HUES6 (cell line): ENCODE data around the gene KLHDC8A.

Source experiments
- H3K27ac ChIP-seq: 2 replicates; pipeline ENCODE4 v1.7.0; 2013; ENCODE audit warnings: low read depth, mild to moderate bottlenecking, low read length, inconsistent platforms
- H3K27me3 ChIP-seq: 2 replicates; pipeline ENCODE4 v1.6.1; 2013; ENCODE audit warnings: low read length; ENCODE audit not compliant: control insufficient read depth, insufficient read depth
- H3K36me3 ChIP-seq: 2 replicates; pipeline ENCODE4 v1.6.1; 2013; ENCODE audit warnings: low read length; ENCODE audit not compliant: control insufficient read depth, insufficient read depth
- H3K4me1 ChIP-seq: 2 replicates; pipeline ENCODE4 v1.6.1; 2013; ENCODE audit warnings: low read length; ENCODE audit not compliant: control insufficient read depth, insufficient read depth
- H3K4me3 ChIP-seq: 2 replicates; pipeline ENCODE4 v1.5.1; 2013; ENCODE audit warnings: low read depth, low read length
- H3K9ac ChIP-seq: one replicate; pipeline ENCODE4 v1.6.1; 2013; ENCODE audit warnings: mild to moderate bottlenecking, low read length
- H3K9me3 ChIP-seq: 2 replicates; pipeline ENCODE4 v1.6.1; 2013; ENCODE audit warnings: low read depth, low read length; ENCODE audit not compliant: control insufficient read depth, insufficient read depth

Gene KLHDC8A

GRCh38 chr1:205342986-205343385 is 13.7 kb downstream of the KLHDC8A start:
- Histone ChIP-seq H3K9me3 (no peaks in the 10 kb centered on the region), H3K27ac (no peak overlapping the region), H3K4me1 (peaks cover 26% of the 10 kb centered on the region), H3K36me3 (no peaks in the 10 kb centered on the region), H3K4me3 (peak overlapping the region; percentile 67), H3K9ac (no peak overlapping the region), H3K27me3 (peaks cover 53% of the 10 kb centered on the region)

- H3K36me3 ChIP-seq = no peaks in the 10 kb centered on the region
- H3K27ac ChIP-seq = no peak overlapping the region
- no peak overlapping the region for H3K9ac ChIP-seq
- peaks cover 37% of the 10 kb centered on the region for H3K27me3 ChIP-seq
- H3K9me3 ChIP-seq = no peaks in the 10 kb centered on the region
- peaks cover 32% of the 10 kb centered on the region for H3K4me1 ChIP-seq
- no peak overlapping the region for H3K4me3 ChIP-seq
Measured at GRCh38 chr1:205340676-205341075, 16.0 kb downstream of the KLHDC8A start.

- Histone ChIP-seq H3K27me3 (peaks cover 29% of the 10 kb centered on the region), H3K4me3 (no peak overlapping the region), H3K9me3 (no peaks in the 10 kb centered on the region), H3K4me1 (peaks cover 32% of the 10 kb centered on the region), H3K27ac (no peak overlapping the region), H3K36me3 (no peaks in the 10 kb centered on the region), H3K9ac (no peak overlapping the region)
Measured at GRCh38 chr1:205339717-205340116, 17.0 kb downstream of the KLHDC8A start.

GRCh38 chr1:205339197-205339702 is 17.5 kb downstream of the KLHDC8A start:
- H3K4me3 ChIP-seq = no peak overlapping the region
- peaks cover 27% of the 10 kb centered on the region for H3K4me1 ChIP-seq
- no peak overlapping the region for H3K9ac ChIP-seq
- no peaks in the 10 kb centered on the region for H3K36me3 ChIP-seq
- peaks cover 24% of the 10 kb centered on the region for H3K27me3 ChIP-seq
- H3K9me3 ChIP-seq = no peaks in the 10 kb centered on the region
- H3K27ac ChIP-seq = no peak overlapping the region

GRCh38 chr1:205338011-205338410 is 18.7 kb downstream of the KLHDC8A start:
- no peaks in the 10 kb centered on the region for H3K36me3 ChIP-seq
- H3K27me3 ChIP-seq = peaks cover 13% of the 10 kb centered on the region
- no peaks in the 10 kb centered on the region for H3K9me3 ChIP-seq
- H3K4me3 ChIP-seq = no peak overlapping the region
- H3K9ac ChIP-seq = no peak overlapping the region
- H3K4me1 ChIP-seq = peaks cover 23% of the 10 kb centered on the region
- H3K27ac ChIP-seq = no peak overlapping the region

GRCh38 chr1:205337481-205337880 is 19.2 kb downstream of the KLHDC8A start:
- H3K9me3 ChIP-seq = no peaks in the 10 kb centered on the region
- H3K4me3 ChIP-seq = no peak overlapping the region
- H3K27me3 ChIP-seq = peaks cover 7% of the 10 kb centered on the region
- H3K4me1 ChIP-seq = peaks cover 23% of the 10 kb centered on the region
- H3K9ac ChIP-seq = no peak overlapping the region
- no peak overlapping the region for H3K27ac ChIP-seq
- no peaks in the 10 kb centered on the region for H3K36me3 ChIP-seq

- Histone ChIP-seq H3K9me3 (no peaks in the 10 kb centered on the region), H3K4me1 (peaks cover 17% of the 10 kb centered on the region), H3K4me3 (no peak overlapping the region), H3K36me3 (no peaks in the 10 kb centered on the region), H3K27ac (no peak overlapping the region), H3K9ac (no peak overlapping the region), H3K27me3 (no peaks in the 10 kb centered on the region)
Measured at GRCh38 chr1:205335692-205336091, 21.0 kb downstream of the KLHDC8A start.

- Histone ChIP-seq H3K9ac (no peak overlapping the region), H3K36me3 (no peaks in the 10 kb centered on the region), H3K9me3 (no peaks in the 10 kb centered on the region), H3K27ac (no peak overlapping the region), H3K4me3 (no peak overlapping the region), H3K27me3 (no peaks in the 10 kb centered on the region), H3K4me1 (peaks cover 12% of the 10 kb centered on the region)
Measured at GRCh38 chr1:205332015-205332791, 24.5 kb downstream of the KLHDC8A start.

- H3K4me1 ChIP-seq = peaks cover 8% of the 10 kb centered on the region
- no peak overlapping the region for H3K4me3 ChIP-seq
- H3K27me3 ChIP-seq = no peaks in the 10 kb centered on the region
- H3K36me3 ChIP-seq = no peaks in the 10 kb centered on the region
- H3K9me3 ChIP-seq = no peaks in the 10 kb centered on the region
- H3K27ac ChIP-seq = no peak overlapping the region
- H3K9ac ChIP-seq = no peak overlapping the region
Measured at GRCh38 chr1:205330150-205330549, 26.6 kb downstream of the KLHDC8A start.

GRCh38 chr1:205329719-205330118 is 27.0 kb downstream of the KLHDC8A start:
- no peaks in the 10 kb centered on the region for H3K36me3 ChIP-seq
- no peak overlapping the region for H3K27ac ChIP-seq
- no peak overlapping the region for H3K4me3 ChIP-seq
- no peaks in the 10 kb centered on the region for H3K27me3 ChIP-seq
- H3K4me1 ChIP-seq = peaks cover 13% of the 10 kb centered on the region
- no peak overlapping the region for H3K9ac ChIP-seq
- no peaks in the 10 kb centered on the region for H3K9me3 ChIP-seq

GRCh38 chr1:205328476-205328875 is 28.2 kb downstream of the KLHDC8A start:
- H3K9ac ChIP-seq = no peak overlapping the region
- H3K4me3 ChIP-seq = no peak overlapping the region
- H3K27me3 ChIP-seq = no peaks in the 10 kb centered on the region
- no peak overlapping the region for H3K27ac ChIP-seq
- H3K4me1 ChIP-seq = peaks cover 17% of the 10 kb centered on the region
- no peaks in the 10 kb centered on the region for H3K9me3 ChIP-seq
- H3K36me3 ChIP-seq = no peaks in the 10 kb centered on the region
